ENCODE data around the gene TMEM115.

The TMEM115 gene

DNA sequence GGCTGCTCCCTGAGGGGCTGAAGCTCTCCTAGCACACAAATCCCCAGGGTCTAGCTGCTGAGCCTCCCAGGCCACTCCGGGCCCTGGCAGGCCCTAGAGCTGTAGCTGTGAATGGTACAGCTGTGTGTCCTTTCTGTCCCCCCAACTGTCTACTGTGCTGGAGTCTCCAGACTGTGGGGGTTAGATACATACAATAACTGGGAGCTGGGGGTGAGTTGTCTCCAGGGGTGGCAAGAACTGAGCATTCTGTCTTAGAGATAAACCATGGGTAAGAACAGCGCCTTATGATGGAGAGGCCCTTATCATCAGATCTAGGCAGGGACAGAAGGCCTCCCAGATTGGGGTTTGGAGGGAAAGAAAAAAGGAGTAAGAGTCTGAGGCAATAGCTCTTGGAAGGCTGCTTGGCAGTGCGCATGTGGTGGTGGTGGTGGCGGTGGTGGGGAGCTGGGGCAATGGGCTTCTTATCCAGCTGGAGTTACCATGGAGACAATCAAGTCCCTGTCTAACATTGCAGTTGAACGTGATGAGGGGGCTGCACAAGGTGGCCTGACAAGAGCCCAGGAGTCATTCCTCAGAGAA lies 5.0 kb downstream of the TMEM115 start:
- DNase-seq (ENCODE audit: insufficient read length, low spot score) (no peak), FAIRE-seq (no peak)

DNA sequence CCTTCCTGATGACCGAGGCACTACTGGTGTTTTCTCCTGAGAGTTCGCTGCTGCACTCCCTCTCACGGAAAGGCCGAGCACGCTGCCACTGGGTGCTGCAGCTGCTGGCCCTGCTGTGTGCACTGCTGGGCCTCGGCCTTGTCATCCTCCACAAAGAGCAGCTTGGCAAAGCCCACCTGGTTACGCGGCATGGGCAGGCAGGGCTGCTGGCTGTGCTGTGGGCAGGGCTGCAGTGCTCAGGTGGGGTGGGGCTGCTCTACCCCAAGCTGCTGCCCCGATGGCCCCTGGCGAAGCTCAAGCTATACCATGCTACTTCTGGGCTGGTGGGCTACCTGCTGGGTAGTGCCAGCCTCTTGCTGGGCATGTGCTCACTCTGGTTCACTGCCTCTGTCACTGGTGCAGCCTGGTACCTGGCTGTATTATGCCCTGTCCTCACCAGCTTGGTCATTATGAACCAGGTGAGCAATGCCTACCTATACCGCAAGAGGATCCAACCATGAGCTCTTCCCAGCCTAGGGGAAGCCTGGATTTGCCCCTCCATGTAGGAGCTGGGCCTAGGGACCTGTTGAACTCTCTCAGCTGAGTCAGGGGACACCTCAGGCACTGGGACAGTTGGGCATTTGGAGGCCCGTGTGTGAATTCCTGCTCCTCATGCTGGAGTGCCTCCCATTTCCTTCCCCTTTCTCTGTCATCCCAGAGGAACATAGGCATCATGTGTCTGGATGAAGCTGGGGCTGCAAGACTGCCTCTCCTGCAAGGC lies 5.9 kb downstream of the TMEM115 start:
- FAIRE-seq: no peak
- DNase-seq (ENCODE audit: insufficient read length, low spot score): no peak

DNA sequence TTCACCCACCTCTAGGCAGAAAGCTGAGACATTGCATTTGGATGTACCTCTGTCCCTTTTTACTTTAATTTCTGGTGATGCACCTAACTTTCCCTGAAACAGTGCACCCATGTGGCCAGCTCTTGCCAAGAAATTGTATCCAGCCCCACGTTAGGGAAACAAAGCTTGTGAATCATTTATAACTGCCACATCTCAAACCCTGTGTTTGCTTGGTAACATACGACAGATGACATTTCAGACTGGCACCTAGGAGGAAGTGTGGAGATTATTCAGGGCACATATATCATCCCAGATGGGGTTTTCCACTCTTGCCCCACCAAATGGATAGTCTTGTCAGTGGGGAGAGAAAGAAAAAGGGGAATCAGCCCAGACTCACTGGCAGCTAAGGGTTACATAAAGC lies 6.5 kb downstream of the TMEM115 start:
- DNase-seq (ENCODE audit: insufficient read length, low spot score) (no peak), FAIRE-seq (no peak)

DNA sequence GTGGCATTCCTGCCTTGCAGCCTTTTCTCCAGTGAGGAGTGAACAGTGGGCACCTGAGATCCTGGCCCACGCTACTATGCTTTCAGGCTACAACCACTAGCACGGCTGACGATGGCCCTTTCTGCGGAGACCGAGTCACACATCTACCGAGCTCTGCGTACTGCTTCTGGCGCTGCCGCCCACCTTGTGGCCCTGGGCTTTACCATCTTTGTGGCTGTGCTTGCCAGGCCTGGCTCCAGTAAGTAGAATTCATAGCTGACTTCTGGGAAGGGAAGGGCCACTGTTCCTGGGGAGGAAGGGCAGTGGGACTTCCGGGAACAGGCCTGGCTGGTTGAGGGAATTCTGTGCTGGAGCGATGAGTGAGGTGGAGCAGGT lies 8.0 kb downstream of the TMEM115 start:
- FAIRE-seq: no peak

DNA sequence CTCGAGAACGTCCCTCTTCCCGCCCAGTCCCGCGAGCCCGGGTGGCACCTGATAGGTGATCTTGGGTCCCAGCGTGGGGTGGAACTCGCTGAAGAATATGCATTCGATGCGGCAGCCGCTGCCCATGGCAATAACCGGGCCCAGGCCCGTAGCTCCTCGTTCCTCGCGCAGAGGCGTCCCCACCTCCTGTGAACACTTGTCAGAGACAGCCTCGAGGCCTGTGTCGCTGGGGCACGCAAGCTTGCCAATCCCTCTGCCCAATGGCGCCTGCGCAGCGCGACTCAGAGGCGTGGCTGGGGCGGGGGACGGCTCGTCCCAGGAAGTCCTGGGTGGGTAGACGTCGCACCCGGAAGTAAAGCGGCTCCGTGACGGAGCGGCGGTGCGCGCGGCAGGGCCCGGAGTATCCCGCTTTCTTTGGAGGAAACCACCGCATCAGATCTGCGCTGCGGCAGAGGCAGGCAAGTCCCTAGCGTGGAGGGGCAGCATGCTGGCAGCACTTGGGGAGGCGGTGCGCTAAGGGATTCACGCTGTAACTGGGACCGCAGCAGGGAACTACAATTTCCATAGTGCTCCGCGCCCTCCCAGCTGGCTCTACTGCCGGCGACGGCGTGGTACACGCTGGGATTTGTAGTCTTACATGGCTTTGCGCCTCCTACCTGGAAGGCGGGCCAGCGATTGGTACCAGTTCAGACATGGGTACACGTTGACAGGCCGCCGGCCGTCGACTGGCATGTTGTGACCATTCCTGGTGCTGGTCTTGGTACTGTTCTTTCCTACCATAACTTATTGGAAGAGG lies 8.6 kb downstream of the TMEM115 start, which contains the start of the genes CYB561D2 and NPRL2:
CYB561D2 (plus strand) TSS at position 336 of the 796 bp plus-strand sequence. CDS start 572 bp downstream, outside the sequence.
NPRL2 (minus strand) TSS at position 249 of the 796 bp plus-strand sequence; CDS start at position 126, 123 bp downstream.
- DNase-seq (ENCODE audit: insufficient read length, low spot score): peak; percentile 95
- FAIRE-seq: peak; percentile 97

More for the DNA sequence above, 8.0 kb downstream of the TMEM115 start:
- no peak for DNase-seq (ENCODE audit: insufficient read length, low spot score)

DNA sequence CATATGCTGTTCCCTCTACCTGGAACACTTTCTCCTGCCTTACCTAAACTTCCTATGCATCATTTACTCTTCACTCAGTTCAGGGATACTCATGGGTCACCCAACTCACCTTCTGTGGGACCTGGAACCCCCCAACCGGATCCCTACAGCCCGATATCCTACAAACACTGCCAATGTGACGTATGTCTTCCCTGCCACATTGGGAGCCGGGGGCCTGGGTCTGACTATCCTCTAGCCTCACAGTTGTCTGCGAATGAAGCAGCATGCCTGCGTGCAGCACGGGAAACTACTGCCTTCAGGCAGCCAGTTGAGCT lies 9.2 kb downstream of the TMEM115 start:
- DNase-seq (ENCODE audit: insufficient read length, low spot score) (no peak), FAIRE-seq (peak; percentile 28)

DNA sequence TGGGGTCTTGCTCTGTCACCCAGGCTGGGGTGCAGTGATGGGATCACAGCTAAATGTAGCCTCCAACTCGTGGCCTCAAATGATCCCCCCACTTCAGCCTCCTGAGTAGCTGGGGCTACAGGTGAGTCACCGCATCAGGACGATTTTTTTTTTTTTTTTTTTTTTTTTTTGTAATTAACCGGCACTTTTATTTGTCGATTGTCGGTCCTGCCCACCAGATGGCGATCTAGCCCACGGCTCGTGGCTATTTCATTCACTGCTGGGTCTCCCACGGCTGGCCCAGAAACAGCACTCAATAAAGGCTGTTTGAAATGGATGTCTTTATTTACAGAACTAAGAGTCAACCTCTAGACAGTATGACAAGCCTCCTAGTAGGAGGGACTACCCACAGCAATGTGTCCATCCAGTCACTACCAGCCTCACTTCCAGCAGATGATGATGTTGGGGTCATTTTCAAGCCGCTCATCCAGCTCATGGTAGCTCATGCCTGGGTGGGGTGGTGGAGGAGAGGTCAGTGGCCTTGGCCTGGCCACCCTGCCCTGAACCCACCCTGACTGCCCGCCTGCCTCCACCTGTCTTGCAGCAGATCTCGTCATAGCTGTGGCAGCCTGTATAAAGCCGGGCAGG lies 12.0 kb downstream of the TMEM115 start:
- peak; percentile 91 for FAIRE-seq
- no peak for DNase-seq (ENCODE audit: insufficient read length, low spot score)

DNA sequence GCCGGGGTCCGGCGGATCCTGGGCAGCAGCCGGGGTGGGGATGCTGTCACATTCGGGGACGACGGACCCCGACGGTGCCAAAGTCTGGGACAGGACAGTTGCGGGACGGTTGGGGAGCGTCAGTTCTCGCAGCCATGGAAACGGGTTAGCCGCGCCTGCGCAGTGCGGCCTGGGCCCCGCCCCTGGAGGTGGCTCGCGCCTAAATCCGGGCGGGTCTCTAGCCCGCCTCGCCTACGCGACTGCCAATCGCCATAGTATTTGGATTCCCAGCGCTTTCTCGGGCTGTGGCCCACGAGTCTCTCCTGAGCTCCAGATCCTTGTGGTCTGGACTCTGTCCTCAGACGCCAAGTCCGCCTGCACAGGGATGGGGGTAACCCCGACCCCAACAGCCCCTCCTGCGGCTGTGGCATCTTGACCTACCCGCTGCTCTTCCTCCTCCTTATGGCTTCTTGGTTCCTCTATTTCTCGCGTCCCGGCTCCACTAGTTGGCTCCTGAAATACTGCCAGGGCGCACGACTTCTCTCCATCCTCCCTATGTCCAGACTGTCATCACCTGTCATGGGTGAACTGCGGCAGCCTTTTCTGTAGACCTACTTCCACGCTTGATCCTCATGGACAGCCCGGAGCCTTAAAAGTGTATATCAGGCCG lies 13.6 kb downstream of the TMEM115 start, which contains the start of gene ZMYND10:
ZMYND10 (minus strand) TSS at position 147 of the 649 bp plus-strand sequence. CDS start 153 bp downstream, outside the sequence.
- FAIRE-seq (peak; percentile 97), DNase-seq (ENCODE audit: insufficient read length, low spot score) (no peak)

DNA sequence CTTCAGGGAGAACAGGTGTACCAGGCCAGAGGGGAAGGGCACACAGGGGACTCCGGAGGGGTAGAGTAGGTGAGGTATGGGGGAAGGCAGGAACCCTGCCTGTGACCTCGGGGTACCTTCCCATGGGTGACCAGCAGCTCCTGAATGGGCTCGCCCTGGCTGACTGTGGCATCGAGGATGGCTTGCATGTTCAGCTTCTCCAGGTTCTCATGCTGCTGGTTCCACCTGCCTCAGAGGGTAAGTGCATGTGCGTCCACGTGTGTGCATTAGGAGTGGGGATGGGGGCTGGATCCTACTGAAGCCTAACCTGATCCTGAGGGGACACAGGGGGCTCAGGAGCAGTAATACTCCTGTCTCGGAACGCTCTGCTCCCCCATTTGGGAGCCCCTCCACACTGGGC lies 14.3 kb downstream of the TMEM115 start:
- DNase-seq (ENCODE audit: insufficient read length, low spot score): no peak
- FAIRE-seq: no peak

DNA sequence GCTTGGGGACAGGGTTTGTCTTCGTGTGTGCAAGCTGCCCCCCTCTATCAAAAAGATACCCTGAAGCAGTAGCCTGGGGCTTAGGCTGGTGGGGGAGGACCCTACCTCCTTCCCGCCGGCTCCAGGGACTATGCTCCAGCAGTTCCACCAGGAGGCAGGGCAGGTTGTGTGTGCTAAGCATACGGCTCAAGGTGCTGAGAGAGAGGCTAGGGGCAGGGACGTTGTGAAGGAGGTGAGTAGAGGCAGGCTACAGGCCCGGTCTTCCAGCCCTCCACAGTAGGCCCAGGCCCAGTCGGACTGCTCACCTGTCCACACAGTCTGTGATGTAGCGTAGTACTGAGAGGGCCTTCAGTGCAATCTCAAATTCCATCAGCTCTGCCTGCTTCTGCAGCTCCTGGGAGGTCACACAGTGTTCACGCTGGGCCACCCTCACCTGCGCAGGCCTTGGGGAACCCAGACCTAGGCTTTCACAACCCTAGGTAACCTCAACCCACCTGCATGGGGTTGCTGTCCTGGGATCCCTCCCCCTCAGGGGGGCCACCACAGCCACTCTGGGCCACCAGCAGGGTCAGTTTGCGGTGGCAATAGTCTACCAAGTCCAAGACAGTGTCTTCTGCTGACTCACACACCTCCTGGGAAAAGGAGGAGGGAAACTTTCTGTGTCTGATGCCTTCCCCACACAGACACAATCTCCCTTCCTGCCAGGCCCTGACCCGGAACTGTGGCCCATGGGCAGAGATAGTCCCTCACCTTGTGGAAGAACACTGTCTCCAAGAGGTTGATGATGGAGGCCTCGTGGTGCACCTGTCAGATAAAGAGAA lies 16.3 kb downstream of the TMEM115 start:
- DNase-seq (ENCODE audit: insufficient read length, low spot score): no peak
- no peak for FAIRE-seq

DNA sequence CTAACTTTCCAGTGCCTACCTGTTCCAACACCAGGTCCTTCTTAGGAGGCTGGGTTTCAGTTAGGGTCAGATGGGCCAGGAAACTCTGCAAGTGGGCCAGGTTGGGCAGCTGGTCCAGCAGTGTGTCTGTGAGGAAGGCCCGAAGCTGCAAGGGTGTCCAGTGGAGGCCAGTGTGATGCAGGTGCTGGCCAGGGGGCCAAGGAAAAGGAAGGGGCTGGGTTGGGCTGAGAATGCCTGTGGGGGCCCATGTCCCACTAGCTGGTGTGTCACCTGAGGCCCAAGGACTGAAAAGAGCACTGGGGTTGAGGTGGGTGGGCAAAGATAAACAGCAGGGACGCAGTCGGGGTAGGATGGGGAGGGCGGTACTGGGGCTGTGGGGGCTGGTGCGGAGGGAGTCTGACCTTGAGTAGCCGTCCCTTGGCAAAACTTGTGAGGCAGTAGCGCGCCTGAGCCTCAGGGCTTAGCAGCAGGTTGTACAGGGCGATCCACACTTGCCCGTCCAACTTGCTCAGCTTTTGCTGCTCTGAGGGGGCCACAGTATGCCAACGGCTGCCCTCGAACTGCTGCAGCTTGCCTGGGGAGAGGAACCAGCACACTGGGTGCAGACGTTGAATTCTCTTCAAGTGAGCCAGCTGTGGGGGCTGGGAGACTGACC lies 17.2 kb downstream of the TMEM115 start:
- FAIRE-seq (no peak), DNase-seq (ENCODE audit: insufficient read length, low spot score) (no peak)

DNA sequence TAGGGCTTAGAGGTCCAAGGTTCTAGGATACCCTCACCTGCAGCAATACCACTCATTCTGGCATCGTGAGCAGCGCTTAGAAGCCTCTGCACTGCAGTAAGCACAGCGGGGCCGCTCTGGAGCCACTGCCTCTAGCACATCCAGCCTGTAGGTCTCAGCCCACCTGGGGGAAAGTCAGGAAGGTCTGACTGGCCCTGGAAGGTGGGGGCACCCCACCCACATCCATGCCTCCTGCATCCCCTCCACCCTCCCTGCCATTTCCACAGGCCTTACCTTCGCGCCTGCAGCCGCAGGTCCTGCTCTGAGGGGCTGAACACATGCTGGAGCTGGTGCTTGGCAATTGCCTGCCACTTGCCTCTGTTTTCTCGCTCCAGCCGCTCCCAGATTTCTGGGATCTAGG lies 17.8 kb downstream of the TMEM115 start:
- FAIRE-seq (no peak), DNase-seq (ENCODE audit: insufficient read length, low spot score) (no peak)

DNA sequence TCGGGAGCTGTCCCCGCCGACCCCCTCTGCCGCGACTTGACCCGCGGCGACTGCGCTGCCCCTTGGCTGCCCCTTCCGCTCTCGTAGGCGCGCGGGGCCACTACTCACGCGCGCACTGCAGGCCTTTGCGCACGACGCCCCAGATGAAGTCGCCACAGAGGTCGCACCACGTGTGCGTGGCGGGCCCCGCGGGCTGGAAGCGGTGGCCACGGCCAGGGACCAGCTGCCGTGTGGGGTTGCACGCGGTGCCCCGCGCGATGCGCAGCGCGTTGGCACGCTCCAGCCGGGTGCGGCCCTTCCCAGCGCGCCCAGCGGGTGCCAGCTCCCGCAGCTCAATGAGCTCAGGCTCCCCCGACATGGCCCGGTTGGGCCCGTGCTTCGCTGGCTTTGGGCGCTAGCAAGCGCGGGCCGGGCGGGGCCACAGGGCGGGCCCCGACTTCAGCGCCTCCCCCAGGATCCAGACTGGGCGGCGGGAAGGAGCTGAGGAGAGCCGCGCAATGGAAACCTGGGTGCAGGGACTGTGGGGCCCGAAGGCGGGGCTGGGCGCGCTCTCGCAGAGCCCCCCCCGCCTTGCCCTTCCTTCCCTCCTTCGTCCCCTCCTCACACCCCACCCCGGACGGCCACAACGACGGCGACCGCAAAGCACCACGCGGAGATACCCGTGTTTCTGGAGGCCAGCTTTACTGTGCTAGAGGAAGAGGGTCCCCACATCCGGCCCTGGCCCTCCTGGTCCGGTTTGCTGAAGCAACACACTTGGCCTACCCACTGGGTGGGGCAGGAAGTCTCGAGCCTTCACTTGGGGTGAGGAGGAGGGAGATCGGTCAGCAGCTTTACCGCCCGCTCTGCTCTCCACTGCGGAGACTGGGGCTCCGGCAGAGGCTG lies 18.6 kb downstream of the TMEM115 start, which contains the start of gene RASSF1:
RASSF1 (minus strand) TSS at position 389 of the 882 bp plus-strand sequence; CDS start at position 358, 31 bp downstream.
- peak; percentile 65 for DNase-seq (ENCODE audit: insufficient read length, low spot score)
- peak; percentile 76 for FAIRE-seq

DNA sequence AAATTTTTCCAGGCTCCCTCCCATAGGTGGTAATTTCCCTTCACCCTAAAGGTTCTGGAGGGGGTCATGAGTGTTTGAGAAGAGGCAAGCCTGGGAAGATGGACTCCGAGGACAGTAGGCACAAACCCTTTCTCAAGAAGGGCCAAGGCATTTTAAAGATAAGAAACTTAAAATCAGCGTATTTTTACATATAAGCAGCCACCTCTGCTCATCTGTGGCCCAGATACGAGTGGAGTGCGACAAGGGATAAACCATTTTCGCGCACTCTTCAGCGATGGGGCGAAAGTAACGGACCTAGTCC lies 19.2 kb downstream of the TMEM115 start:
- DNase-seq (ENCODE audit: insufficient read length, low spot score) (no peak), FAIRE-seq (no peak)

DNA sequence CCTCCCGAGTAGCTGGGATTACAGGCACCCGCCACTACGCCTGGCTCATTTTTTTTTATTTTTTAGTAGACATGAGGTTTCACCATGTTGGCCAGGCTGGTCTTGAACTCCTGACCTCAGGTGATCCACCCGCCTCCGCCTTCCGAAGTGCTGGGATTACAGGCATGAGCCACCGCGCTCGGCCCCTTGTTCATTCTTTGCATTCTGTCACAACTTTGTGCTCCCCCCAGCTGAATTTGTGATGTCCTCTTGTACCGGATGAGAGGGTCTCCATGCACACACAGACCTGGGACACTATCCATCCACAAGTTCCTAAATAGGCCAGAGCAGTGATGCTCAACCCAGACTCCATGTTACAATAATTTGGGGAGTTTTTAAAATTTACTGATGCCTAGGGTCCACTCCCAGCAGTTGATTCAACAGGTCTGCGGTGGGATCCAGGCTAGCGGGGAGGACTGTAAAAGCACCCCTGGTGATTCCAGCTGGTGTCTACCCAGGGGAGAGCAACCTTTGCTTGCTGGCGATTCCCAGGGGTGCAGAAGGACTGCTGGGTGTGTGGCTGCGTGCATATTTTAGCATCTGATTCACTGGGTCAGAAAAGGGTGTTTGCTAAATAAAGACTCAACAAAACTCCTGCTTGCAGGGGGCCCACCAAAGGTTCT lies 19.7 kb downstream of the TMEM115 start:
- DNase-seq (ENCODE audit: insufficient read length, low spot score) (no peak), FAIRE-seq (no peak)

DNA sequence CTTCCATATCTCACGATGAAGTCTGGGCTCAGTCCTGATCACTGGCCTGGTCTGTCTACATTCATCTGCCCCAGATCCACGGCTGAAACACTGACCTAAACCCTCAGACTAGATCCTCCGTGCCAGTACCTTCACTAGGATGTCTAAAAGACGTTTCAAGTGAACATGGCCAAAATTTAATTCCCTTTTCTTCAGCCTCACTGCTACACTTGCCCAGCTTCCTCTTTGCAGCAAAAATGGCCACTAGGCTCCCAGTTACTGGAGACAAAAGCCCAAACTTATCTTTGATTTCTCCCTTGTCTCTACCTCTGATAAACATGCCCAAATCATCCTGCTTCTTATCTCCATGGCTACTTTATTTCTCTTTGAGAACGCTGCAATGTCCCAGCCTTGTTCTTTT lies 20.4 kb downstream of the TMEM115 start:
- DNase-seq (ENCODE audit: insufficient read length, low spot score) (no peak), FAIRE-seq (peak; percentile 76)

DNA sequence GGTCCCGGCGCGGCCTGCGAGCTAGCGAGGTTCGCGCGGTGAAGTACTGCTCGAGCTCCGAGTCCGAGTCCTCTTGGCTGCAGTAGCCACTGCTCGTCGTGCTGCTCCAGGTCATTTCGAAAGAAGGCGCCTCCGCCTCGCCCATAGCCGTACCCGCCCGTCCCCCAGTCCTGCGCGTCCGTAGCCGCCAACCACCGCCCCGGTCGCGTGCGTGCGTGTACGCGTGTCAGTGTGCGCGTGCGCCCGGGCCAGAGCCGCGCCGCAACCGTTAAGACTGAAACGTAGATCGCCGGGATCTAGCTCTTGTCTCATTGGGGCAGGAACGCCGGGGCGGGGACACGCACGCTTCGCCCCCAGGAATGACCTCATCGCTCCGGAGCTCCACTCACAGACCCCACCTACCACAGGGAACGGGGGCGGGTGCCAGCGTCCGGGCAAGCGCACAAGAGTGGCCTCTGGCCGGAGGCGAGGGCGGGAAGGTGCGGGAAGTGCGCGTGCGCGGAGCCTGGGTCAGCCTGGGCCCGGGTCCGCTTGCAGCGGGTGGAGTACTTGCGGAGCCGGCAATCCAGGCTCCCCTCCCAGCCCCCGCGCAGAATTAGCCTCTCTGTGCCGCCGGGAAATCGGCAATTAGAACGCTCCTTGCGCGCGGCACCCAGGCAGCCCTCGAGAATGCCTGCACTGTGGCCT lies 22.0 kb downstream of the TMEM115 start:
- FAIRE-seq (peak; percentile 99), DNase-seq (ENCODE audit: insufficient read length, low spot score) (peak; percentile 94)
